ENCODE results near the gene TAGAP. TPM values are rescaled to one million over a fixed set of nuclear protein-coding genes. Genes with fewer than 3 reads are reported as not detected.

The TAGAP gene, protein sequence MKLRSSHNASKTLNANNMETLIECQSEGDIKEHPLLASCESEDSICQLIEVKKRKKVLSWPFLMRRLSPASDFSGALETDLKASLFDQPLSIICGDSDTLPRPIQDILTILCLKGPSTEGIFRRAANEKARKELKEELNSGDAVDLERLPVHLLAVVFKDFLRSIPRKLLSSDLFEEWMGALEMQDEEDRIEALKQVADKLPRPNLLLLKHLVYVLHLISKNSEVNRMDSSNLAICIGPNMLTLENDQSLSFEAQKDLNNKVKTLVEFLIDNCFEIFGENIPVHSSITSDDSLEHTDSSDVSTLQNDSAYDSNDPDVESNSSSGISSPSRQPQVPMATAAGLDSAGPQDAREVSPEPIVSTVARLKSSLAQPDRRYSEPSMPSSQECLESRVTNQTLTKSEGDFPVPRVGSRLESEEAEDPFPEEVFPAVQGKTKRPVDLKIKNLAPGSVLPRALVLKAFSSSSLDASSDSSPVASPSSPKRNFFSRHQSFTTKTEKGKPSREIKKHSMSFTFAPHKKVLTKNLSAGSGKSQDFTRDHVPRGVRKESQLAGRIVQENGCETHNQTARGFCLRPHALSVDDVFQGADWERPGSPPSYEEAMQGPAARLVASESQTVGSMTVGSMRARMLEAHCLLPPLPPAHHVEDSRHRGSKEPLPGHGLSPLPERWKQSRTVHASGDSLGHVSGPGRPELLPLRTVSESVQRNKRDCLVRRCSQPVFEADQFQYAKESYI
- polyA plus RNA-seq (ENCODE audit: insufficient read length in 4 of 4) = 1 to 10 TPM in 1 of 4 donors, under 1 TPM in 3; 0.45 to 2.6 (median 0.66) TPM

- DNase-seq (ENCODE audit: low read depth in 4 of 4, low spot score in 3 of 4) = peak in 1 of 4 donors; percentile 16
Observed at GRCh38 chr6:159044899-159045727, at the start of gene TAGAP. TAGAP (minus strand) TSS chr6:159044991; CDS start chr6:159044146, 845 bp downstream.

- no peak for DNase-seq (ENCODE audit: low read depth in 4 of 4, low spot score in 3 of 4)
Observed at GRCh38 chr6:159093609-159094443, 49.0 kb upstream of the TAGAP start.

DNA sequence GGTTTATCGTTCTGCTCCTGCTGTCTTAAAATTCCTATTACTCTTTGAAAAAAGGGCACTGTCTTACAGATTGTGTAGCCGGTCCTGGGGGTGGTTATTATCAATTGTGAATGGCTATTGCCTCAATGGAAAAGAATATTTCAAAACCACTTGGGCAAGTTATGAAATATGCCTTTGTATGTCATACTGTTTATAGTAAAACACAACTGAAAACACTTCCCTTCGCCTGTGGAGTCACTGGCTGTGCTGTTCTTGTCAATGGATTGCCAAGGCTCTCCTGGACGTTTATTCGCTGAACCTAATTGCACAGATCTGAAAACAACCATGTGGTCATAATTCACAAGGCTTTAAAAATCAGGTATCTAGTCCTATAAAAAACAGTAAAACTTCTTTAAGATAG is 47.8 kb upstream of the TAGAP start:
- DNase-seq (ENCODE audit: low read depth in 4 of 4, low spot score in 3 of 4) = no peak

DNA sequence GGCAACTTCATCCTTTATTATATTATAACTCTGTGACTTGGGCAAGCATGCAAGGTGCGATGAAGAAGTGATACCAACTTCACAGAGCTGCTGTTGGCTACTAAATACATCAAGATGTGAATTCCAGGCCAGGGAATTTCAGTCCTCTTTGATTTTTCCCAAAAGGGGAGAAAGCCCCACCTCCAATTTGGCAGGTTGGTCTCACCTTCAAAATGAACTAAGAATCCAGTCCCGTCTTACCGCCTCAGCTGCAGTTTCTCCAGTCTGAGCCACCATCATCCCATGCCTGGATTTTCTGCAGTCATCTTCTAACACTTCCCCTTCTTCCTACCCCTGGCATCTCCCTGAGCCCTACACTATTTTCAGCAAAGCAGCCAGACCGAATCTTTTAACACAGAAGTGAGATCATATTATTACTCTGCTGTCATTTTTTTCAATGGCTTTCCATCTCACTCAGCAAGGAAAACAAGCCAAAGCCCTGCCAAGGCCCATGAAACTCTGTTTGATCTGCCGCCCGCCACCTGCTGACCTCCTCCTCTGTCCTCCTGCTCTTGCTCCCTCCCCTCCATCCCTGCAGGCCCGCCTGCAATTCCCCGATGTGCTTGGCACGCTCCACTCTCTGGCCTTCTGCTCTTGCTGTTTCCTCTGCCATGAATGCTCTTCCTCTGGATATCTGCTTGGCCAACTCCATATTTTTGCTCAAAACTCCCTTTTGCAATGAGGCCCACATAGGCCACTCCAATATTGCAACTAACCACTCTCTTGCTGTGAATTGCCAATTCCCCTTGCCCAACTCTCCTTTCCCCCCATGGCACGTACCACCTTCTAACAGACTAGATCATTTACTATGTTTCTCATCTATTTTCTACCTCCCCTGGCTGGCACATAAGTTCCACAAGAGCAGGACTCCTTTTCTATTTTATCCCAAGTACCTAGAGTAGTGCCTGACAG is 46.0 kb upstream of the TAGAP start:
- no peak for DNase-seq (ENCODE audit: low read depth in 4 of 4, low spot score in 3 of 4)

GRCh38 chr6:159089909-159090308 is 45.1 kb upstream of the TAGAP start:
- no peak for DNase-seq (ENCODE audit: low read depth in 4 of 4, low spot score in 3 of 4)

- DNase-seq (ENCODE audit: low read depth in 4 of 4, low spot score in 3 of 4) = no peak
Observed at GRCh38 chr6:159089443-159089842, 44.7 kb upstream of the TAGAP start.

GRCh38 chr6:159086033-159086618 is 41.3 kb upstream of the TAGAP start:
- DNase-seq (ENCODE audit: low read depth in 4 of 4, low spot score in 3 of 4) = no peak

DNA sequence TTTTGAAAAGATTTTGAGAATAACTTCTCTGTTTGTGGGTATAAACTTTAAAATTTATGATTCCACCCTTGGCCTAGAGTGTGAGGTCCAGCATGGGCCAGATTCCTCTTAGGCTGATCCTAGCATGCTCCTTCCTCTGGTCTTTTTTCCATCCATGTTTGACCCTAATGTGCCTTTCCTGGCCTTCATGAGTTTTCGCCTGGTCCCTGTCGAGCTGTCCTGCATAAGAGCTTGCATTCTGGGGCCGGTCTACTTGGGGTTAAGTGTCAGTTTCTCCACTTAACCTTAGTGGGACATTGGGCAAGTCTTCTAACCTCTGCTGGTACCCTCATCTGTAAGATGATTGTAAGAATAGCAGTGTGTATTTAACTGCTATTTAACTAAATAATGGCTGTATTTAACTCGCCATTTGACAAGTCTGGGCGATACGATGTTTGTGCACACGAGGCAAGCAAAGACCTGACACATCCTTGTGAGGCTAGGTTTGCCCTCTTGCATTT is 40.7 kb upstream of the TAGAP start:
- DNase-seq (ENCODE audit: low read depth in 4 of 4, low spot score in 3 of 4) = no peak

- DNase-seq (ENCODE audit: low read depth in 4 of 4, low spot score in 3 of 4) = no peak
Observed at GRCh38 chr6:159084493-159085091, 39.8 kb upstream of the TAGAP start.

DNA sequence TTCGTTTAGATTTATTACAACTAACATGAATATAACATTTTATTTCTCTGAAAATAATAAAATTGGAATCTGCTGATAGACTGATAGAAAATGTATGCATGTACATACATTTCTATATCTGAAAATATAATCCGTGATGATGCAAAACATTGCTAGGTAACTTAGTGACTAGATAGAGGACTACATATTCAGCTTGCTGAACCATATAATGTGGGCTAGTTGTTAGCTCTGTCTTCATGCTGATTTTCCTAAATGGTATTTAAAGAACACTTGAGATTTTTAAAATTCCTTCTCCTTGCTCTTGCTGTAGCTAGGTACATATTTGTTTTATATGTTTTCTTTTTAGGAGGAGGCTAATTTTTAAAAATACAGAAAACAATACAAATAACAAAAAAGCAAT is 38.4 kb upstream of the TAGAP start:
- no peak for DNase-seq (ENCODE audit: low read depth in 4 of 4, low spot score in 3 of 4)

- DNase-seq (ENCODE audit: low read depth in 4 of 4, low spot score in 3 of 4) = no peak
Observed at GRCh38 chr6:159082039-159082815, 37.4 kb upstream of the TAGAP start.

DNA sequence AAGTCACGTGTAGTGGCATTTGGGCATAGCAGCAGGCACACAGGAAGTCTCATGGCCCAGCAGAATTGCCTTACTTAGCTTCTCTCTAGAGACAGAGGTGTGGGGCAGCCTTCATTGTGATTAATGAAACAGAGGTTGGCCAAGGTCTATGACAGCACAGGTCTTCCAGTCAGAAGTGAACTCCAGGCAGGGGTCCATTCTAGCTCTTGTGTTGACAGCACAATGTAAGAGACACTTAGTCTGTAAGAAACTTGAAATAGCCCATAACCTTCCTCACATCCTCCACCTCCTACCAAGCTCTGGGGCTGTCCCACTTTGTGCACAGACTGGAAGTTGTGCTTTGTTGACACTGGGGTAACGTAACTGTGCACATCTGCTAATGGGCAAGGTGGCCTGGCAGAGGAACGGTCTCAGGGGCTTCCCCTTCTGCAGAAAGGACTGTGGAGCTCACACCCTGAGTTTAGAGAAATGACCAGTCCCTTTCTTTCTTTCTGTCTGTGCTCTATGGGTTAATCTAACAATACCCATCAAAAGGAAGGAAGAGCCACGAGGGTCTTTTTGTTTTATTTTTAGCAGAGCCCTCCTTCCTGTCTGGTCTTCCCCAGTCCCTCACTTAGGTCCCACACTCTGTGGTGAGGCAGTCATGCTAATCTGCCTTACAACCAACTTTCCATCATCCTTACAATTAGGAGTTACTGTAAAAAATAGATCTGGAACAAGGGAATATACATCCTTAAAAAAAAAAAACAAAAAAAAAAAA is 35.6 kb upstream of the TAGAP start:
- DNase-seq (ENCODE audit: low read depth in 4 of 4, low spot score in 3 of 4) = no peak

- no peak for DNase-seq (ENCODE audit: low read depth in 4 of 4, low spot score in 3 of 4)
Observed at GRCh38 chr6:159079367-159079766, 34.6 kb upstream of the TAGAP start.

GRCh38 chr6:159077123-159077522 is 32.3 kb upstream of the TAGAP start:
- no peak for DNase-seq (ENCODE audit: low read depth in 4 of 4, low spot score in 3 of 4)

DNA sequence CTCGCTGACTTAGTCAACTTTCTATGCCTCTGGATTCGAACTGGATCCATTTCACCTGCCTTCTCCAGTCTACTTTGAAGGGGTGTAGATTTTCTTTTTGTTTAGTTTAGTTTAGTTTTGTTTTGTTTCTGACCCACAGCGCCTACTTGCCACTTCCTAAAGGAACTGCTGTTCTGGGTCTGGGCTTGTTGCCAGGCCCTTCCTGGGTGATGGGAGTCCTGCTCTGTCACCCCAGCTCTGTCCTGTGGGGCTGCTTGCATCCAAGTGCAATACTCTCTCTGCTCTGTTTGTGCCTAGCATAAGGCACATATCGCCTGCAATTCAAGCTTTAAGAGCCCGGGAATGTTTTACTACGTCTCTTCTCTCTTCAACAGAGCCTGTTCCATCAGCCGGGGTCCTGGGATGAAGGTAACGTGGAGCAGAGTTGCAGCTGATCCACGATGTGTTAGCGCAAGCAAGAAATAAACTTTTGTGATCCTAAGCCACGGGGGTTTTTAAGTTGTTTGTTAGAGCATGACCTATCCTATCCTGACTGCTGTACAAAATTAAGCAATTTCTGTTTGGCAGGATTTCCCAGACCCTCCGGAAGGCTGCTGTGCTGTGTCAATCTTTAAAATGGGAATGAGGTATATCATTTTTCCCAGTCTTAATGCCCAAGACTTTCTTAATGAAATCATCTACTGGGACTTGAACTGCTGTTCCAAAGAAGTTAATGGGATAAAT is 30.9 kb upstream of the TAGAP start:
- no peak for DNase-seq (ENCODE audit: low read depth in 4 of 4, low spot score in 3 of 4)

DNA sequence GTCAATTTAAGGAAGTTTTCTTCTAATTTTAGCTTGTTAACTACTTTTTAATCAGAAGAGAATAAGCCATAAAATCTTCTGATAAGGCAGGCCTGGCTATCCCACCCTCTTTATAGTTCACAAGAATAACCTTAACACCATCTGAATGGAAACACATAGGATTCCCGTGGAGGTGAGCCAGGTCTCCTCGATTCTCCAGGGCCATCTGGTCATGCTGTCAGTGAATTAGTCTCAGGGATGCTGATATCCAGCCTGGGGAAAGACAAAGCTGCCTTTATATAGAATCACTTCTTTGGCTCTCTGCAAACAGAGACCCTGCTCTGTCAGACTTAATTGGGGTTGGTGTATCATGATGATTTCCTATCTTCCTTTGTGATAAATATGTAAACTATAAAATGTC is 30.1 kb upstream of the TAGAP start:
- DNase-seq (ENCODE audit: low read depth in 4 of 4, low spot score in 3 of 4) = no peak

Data from left renal pelvis (tissue), 4 donors.